ENCODE results near the gene EGFL7. TPM values are rescaled to one million over a fixed set of nuclear protein-coding genes. Genes with fewer than 3 reads are reported as not detected.

EGFL7 gene
- total and polyA plus RNA-seq, 7 donors: 6.0 to 75.6 (median 43.4) TPM

- 51 to 79% methylated on average over 10 of the region's 10 CpGs for WGBS, 2 donors
- no peak overlapping the region for H3K27ac ChIP-seq
- intact Hi-C loops (cut with DNase I): no loop called here
- H3K4me3 ChIP-seq: no peak overlapping the region
- no peaks in the 10 kb centered on the region for H3K27me3 ChIP-seq
- no peaks in the 10 kb centered on the region for H3K36me3 ChIP-seq
- H3K9me3 ChIP-seq: no peaks in the 10 kb centered on the region
- no peak for DNase-seq
- peaks cover 0 to 29% (median 23%) of the 10 kb centered on the region in 4 donors for H3K4me1 ChIP-seq
- TF ChIP-seq POLR2A (IDR thresholded peaks at IDR 0.05): no peak
- no peak for TF ChIP-seq EP300 (IDR thresholded peaks at IDR 0.05)
- TF ChIP-seq POLR2AphosphoS5 (IDR thresholded peaks at IDR 0.05): no peak
- no peak for TF ChIP-seq CTCF (IDR thresholded peaks at IDR 0.05)
Observed at GRCh38 chr9:136621734-136622093, 41.0 kb upstream of the EGFL7 start.

GRCh38 chr9:136622538-136622948 lies 40.2 kb upstream of the EGFL7 start:
- DNase-seq: no peak
- H3K27ac ChIP-seq: no peak overlapping the region
- intact Hi-C loops (cut with DNase I): no loop called here
- no peak for TF ChIP-seq POLR2AphosphoS5 (IDR thresholded peaks at IDR 0.05)
- no peak for TF ChIP-seq POLR2A (IDR thresholded peaks at IDR 0.05)
- no peak for TF ChIP-seq CTCF (IDR thresholded peaks at IDR 0.05)
- TF ChIP-seq EP300 (IDR thresholded peaks at IDR 0.05): no peak
- H3K4me1 ChIP-seq: peaks cover 0 to 29% (median 23%) of the 10 kb centered on the region in 4 donors
- no peak overlapping the region for H3K4me3 ChIP-seq
- no peaks in the 10 kb centered on the region for H3K9me3 ChIP-seq
- H3K27me3 ChIP-seq: no peaks in the 10 kb centered on the region
- no peaks in the 10 kb centered on the region for H3K36me3 ChIP-seq
- 90 to 91% methylated on average over 16 of the region's 16 CpGs for WGBS, 2 donors

GRCh38 chr9:136623016-136623841 lies 39.5 kb upstream of the EGFL7 start:
- Histone ChIP-seq H3K27ac (no peak overlapping the region), H3K4me1 (peaks cover 0 to 29% (median 23%) of the 10 kb centered on the region in 4 donors), H3K4me3 (no peak overlapping the region), H3K36me3 (no peaks in the 10 kb centered on the region), H3K27me3 (no peaks in the 10 kb centered on the region), H3K9me3 (no peaks in the 10 kb centered on the region)
- DNase-seq: no peak
- WGBS, 2 donors: 86 to 93% methylated on average over 19 of the region's 19 CpGs
- intact Hi-C loops (cut with DNase I): no loop called here
- no peak for TF ChIP-seq POLR2AphosphoS5 (IDR thresholded peaks at IDR 0.05)
- TF ChIP-seq CTCF (IDR thresholded peaks at IDR 0.05): no peak
- TF ChIP-seq POLR2A (IDR thresholded peaks at IDR 0.05): no peak
- TF ChIP-seq EP300 (IDR thresholded peaks at IDR 0.05): no peak

GRCh38 chr9:136623842-136624183 lies 38.9 kb upstream of the EGFL7 start:
- DNase-seq: no peak
- Histone ChIP-seq H3K9me3 (no peaks in the 10 kb centered on the region), H3K27me3 (no peaks in the 10 kb centered on the region), H3K4me1 (peaks cover 0 to 29% (median 23%) of the 10 kb centered on the region in 4 donors), H3K27ac (no peak overlapping the region), H3K36me3 (no peaks in the 10 kb centered on the region), H3K4me3 (no peak overlapping the region)
- 35 to 68% methylated on average over 13 of the region's 13 CpGs for WGBS, 2 donors
- intact Hi-C loops (cut with DNase I): no loop called here
- TF ChIP-seq CTCF (IDR thresholded peaks at IDR 0.05) (no peak), EP300 (IDR thresholded peaks at IDR 0.05) (no peak), POLR2AphosphoS5 (IDR thresholded peaks at IDR 0.05) (no peak), POLR2A (IDR thresholded peaks at IDR 0.05) (no peak)

All from sigmoid colon (tissue), 7 donors.